ENCODE measurements around the gene XPR1. TPM values are rescaled to one million over a fixed set of nuclear protein-coding genes. Genes with fewer than 3 reads are reported as not detected.
A peak's percentile ranks its signal among the peaks of the same experiment; 100 is the strongest.

XPR1 gene
- total RNA-seq, 1 donor from 2014 or later: 46.7 TPM

GRCh38 chr1:180622658-180623508 is 8.9 kb upstream of the XPR1 start:
- no peak overlapping the region for H3K27ac Mint-ChIP-seq (ENCODE audit: unreplicated experiment)
- H3K36me3 Mint-ChIP-seq (ENCODE audit: low read depth): no peaks in the 10 kb centered on the region
- TF ChIP-seq CTCF (conservative IDR thresholded peaks at IDR 0.05): no peak
- DNase-seq (ENCODE audit: low read depth, low spot score): no peak
- no peaks in the 10 kb centered on the region for H3K27me3 Mint-ChIP-seq (ENCODE audit: low read depth)
- H3K4me3 Mint-ChIP-seq: no peak overlapping the region
- no peaks in the 10 kb centered on the region for H3K9me3 Mint-ChIP-seq
- no peaks in the 10 kb centered on the region for H3K4me1 Mint-ChIP-seq

- Mint-ChIP-seq H3K27ac (ENCODE audit: unreplicated experiment) (no peak overlapping the region), H3K9me3 (no peaks in the 10 kb centered on the region), H3K36me3 (ENCODE audit: low read depth) (no peaks in the 10 kb centered on the region), H3K27me3 (ENCODE audit: low read depth) (no peaks in the 10 kb centered on the region), H3K4me3 (no peak overlapping the region), H3K4me1 (no peaks in the 10 kb centered on the region)
- TF ChIP-seq CTCF (conservative IDR thresholded peaks at IDR 0.05): peak; percentile 50
- no peak for DNase-seq (ENCODE audit: low read depth, low spot score)
Observed at GRCh38 chr1:180623579-180624347, 8.1 kb upstream of the XPR1 start.

- no peaks in the 10 kb centered on the region for H3K27me3 Mint-ChIP-seq (ENCODE audit: low read depth)
- no peaks in the 10 kb centered on the region for H3K9me3 Mint-ChIP-seq
- no peak overlapping the region for H3K4me3 Mint-ChIP-seq
- H3K36me3 Mint-ChIP-seq (ENCODE audit: low read depth): no peaks in the 10 kb centered on the region
- DNase-seq (ENCODE audit: low read depth, low spot score): no peak
- H3K4me1 Mint-ChIP-seq: peaks cover 4% of the 10 kb centered on the region
- no peak for TF ChIP-seq CTCF (conservative IDR thresholded peaks at IDR 0.05)
- no peak overlapping the region for H3K27ac Mint-ChIP-seq (ENCODE audit: unreplicated experiment)
Observed at GRCh38 chr1:180626711-180627110, 5.1 kb upstream of the XPR1 start.

GRCh38 chr1:180627411-180627810 is 4.4 kb upstream of the XPR1 start:
- Mint-ChIP-seq H3K4me3 (no peak overlapping the region), H3K27me3 (ENCODE audit: low read depth) (no peaks in the 10 kb centered on the region), H3K27ac (ENCODE audit: unreplicated experiment) (no peak overlapping the region), H3K4me1 (peaks cover 5% of the 10 kb centered on the region), H3K9me3 (no peaks in the 10 kb centered on the region), H3K36me3 (ENCODE audit: low read depth) (no peaks in the 10 kb centered on the region)
- TF ChIP-seq CTCF (conservative IDR thresholded peaks at IDR 0.05): no peak
- no peak for DNase-seq (ENCODE audit: low read depth, low spot score)

- DNase-seq (ENCODE audit: low read depth, low spot score): no peak
- no peak for TF ChIP-seq CTCF (conservative IDR thresholded peaks at IDR 0.05)
- no peaks in the 10 kb centered on the region for H3K27me3 Mint-ChIP-seq (ENCODE audit: low read depth)
- H3K4me1 Mint-ChIP-seq: peaks cover 5% of the 10 kb centered on the region
- no peaks in the 10 kb centered on the region for H3K9me3 Mint-ChIP-seq
- H3K36me3 Mint-ChIP-seq (ENCODE audit: low read depth): no peaks in the 10 kb centered on the region
- no peak overlapping the region for H3K27ac Mint-ChIP-seq (ENCODE audit: unreplicated experiment)
- no peak overlapping the region for H3K4me3 Mint-ChIP-seq
Observed at GRCh38 chr1:180628646-180629045, 3.2 kb upstream of the XPR1 start.

All from neural crest cell (in vitro differentiated cells).